Prostate gland (tissue), 2 donors: ENCODE data around the gene NIP7. TPM values are rescaled to one million over a fixed set of nuclear protein-coding genes. Genes with fewer than 3 reads are reported as not detected.

Experiments used
- DNase-seq: peaks from one replicate; pipeline ENCODE4 v3.0.0-alpha.2; 2019; ENCODE audit warnings: low spot score
- H3K27ac ChIP-seq, 2 donors: fragments of 200-600 bp; sonication (generic); 2 replicates each; pipeline ENCODE4 v1.5.1; 2017 to 2019
- H3K27me3 ChIP-seq: fragments of 200-600 bp; sonication (generic); replicated peaks from 2 replicates; pipeline ENCODE4 v1.5.1; 2019; ENCODE audit not compliant: insufficient read depth
- H3K36me3 ChIP-seq, 2 donors: fragments of 200-600 bp; sonication (generic); 1 replicate in 1 of 2; 2 replicates in 1 of 2; pipeline versions ENCODE4 v1.5.1 to v1.8.1; 2017 to 2019
- H3K4me1 ChIP-seq: fragments of 200-600 bp; sonication (generic); replicated peaks from 2 replicates; pipeline ENCODE4 v1.5.1; 2019
- H3K4me3 ChIP-seq, 2 donors: fragments of 200-600 bp; sonication (generic); 2 replicates each; pipeline ENCODE4 v1.5.1; 2017 to 2019
- H3K9me3 ChIP-seq: fragments of 200-600 bp; sonication (generic); 2 replicates; pipeline ENCODE4 v1.5.1; 2017
- POLR2A ChIP-seq: fragments of 450-650 bp; IDR thresholded peaks from one replicate; pipeline ENCODE4 v1.6.1; 2016; ENCODE audit warnings: antibody characterized with exemption, mild to moderate bottlenecking
- POLR2AphosphoS5 ChIP-seq: sonication (generic); formaldehyde crosslinking; IDR thresholded peaks from one replicate; pipeline ENCODE4 v1.6.1; 2017; ENCODE audit warnings: antibody characterized with exemption
- WGBS: methylation state at CpG from one replicate; pipeline ENCODE4 v1.1.5; 2018; 5-methylcytosine and 5-hydroxymethylcytosine counted together
- intact Hi-C: fragments of 100-400 bp; cut with DNase I; formaldehyde crosslinking; loops from one replicate; pipeline ENCODE4 v1.14.2; 2022
- total RNA-seq, 2 donors: library from RNA; depleted of rRNA; stranded (reverse); fragments of >200 nt; gene quantifications; one replicate each; pipeline ENCODE4 v1.1.0, GENCODE V29; 2016
- TF ChIP-seq, protein P1 (sequence below), 4 experiments: fragments of 200-600 bp in 2 of 4; fragments of 450-650 bp in 2 of 4; sonication (generic) in 2 of 4; IDR thresholded peaks; 1 replicate in 3 of 4; 2 replicates in 1 of 4; pipeline ENCODE4 v1.5.1; 2016 to 2019; ENCODE audit warnings: antibody characterized with exemption in 4 of 4, mild to moderate bottlenecking in 2 of 4, moderate library complexity in 2 of 4

The NIP7 gene
- total RNA-seq, 2 donors from 2014 or later, result 11.2 to 19.4 TPM

DNA sequence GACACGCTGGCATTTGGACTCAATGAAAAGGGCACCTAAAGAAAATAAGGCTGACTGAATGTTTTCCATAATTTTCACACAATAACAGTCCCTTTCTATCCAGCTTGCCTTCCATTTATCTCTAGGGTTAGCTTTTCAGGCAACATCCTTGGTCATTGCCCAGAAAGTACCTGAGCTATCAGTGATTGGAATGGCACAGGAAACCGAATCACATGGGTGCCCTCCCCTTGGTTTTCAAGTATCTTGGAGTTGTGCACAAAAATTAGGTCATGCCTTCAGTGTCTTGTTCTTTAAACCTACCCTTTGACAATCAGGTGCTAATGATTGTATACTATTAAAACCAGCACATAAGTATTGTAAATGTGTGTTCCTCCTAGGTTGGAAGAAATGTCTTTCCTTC lies 31.7 kb upstream of the NIP7 start:
- H3K9me3 ChIP-seq, result no peaks in the 10 kb centered on the region
- H3K36me3 ChIP-seq, result no peaks in the 10 kb centered on the region
- WGBS, result 93% methylated on average over 2 of the region's 2 CpGs
- intact Hi-C loops, result no loop called here
- H3K4me3 ChIP-seq, result no peak overlapping the region
- DNase-seq, result no peak
- TF ChIP-seq POLR2AphosphoS5 (no peak), POLR2A (no peak)
- TF ChIP-seq, protein P1, sequence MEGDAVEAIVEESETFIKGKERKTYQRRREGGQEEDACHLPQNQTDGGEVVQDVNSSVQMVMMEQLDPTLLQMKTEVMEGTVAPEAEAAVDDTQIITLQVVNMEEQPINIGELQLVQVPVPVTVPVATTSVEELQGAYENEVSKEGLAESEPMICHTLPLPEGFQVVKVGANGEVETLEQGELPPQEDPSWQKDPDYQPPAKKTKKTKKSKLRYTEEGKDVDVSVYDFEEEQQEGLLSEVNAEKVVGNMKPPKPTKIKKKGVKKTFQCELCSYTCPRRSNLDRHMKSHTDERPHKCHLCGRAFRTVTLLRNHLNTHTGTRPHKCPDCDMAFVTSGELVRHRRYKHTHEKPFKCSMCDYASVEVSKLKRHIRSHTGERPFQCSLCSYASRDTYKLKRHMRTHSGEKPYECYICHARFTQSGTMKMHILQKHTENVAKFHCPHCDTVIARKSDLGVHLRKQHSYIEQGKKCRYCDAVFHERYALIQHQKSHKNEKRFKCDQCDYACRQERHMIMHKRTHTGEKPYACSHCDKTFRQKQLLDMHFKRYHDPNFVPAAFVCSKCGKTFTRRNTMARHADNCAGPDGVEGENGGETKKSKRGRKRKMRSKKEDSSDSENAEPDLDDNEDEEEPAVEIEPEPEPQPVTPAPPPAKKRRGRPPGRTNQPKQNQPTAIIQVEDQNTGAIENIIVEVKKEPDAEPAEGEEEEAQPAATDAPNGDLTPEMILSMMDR (IDR thresholded peaks at IDR 0.05), result no peak
- peaks cover 4% of the 10 kb centered on the region for H3K4me1 ChIP-seq
- no peaks in the 10 kb centered on the region for H3K27me3 ChIP-seq
- no peak overlapping the region for H3K27ac ChIP-seq

DNA sequence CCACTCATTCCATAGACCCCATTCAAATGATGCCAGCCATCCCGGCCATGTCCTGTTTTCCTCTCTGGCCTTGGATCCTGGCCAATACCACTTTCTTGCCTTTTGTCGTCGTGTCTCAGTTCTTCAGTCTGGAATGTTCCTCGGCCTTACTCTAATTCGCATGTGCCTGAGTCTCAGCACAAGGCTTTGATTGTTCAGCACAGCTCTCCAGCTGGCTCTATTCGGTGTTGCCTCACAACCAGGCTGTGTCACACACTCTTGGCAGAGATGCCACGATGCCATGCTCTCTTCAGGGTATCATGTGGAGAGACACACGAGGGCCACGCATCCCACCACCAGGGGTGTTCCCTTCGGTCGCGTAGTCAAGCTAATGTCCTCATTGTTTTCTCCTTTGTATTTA lies 30.3 kb upstream of the NIP7 start:
- DNase-seq, result no peak
- Histone ChIP-seq H3K9me3 (no peaks in the 10 kb centered on the region), H3K27ac (no peak overlapping the region), H3K4me1 (peaks cover 4% of the 10 kb centered on the region), H3K27me3 (no peaks in the 10 kb centered on the region), H3K4me3 (no peak overlapping the region), H3K36me3 (no peaks in the 10 kb centered on the region)
- TF ChIP-seq, protein P1 (IDR thresholded peaks at IDR 0.05), result no peak
- TF ChIP-seq POLR2A, result no peak
- no peak for TF ChIP-seq POLR2AphosphoS5
- intact Hi-C loops, result no loop called here
- WGBS, result 71% methylated on average over 12 of the region's 12 CpGs

DNA sequence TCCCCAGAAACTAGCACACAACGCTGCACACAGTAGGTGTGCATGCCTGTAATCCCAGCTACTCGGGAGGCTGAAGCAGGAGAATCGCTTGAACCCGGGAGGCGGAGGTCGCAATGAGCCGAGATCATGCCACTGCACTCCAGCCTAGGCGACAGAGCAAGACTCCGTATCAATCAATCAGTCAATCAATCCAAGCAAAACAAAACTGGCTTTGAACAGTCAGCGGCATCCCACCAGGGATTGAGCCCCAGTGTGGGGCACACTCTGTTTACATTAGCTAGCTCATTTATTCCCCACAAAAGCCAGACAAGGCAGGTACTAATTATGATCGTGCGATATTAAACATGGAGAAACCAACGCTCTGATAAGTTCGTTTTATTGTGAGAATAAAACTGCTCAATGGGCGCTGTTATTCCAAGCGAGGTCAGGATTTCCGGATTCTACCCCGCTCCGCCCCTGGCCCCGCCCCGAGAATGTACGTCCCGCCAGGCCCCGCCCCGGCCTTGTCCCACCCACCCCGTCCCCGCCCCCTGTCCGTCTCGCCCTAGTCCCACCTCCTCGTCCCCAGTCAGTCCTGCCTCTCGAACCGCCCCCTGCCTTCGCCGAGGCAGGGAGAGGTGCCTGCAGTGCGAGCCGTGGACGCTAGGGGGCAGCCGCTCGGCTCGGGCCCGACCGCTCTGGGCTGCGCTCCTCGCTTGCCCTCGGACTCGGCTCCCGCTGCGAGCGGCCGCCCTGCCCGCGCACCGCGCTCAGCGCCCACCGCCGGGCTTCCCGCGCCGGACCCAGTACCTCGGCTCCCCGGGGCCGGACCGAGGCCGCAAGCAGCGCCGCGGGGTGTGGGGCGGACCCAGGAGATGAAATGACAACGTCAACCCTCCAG lies 28.7 kb upstream of the NIP7 start, which contains the start of gene VPS4A:
Gene VPS4A (plus strand): TSS at position 698 of the 880 bp plus-strand sequence. CDS start 162 bp downstream, at position 860.
- Histone ChIP-seq H3K36me3 (peaks cover 0 to under 1% of the 10 kb centered on the region in 2 donors), H3K27me3 (no peaks in the 10 kb centered on the region), H3K4me1 (peaks cover 4% of the 10 kb centered on the region), H3K4me3 (peak within 1 kb of the TSS; percentile 73 to 88), H3K9me3 (no peaks in the 10 kb centered on the region), H3K27ac (peak within 1 kb of the TSS; percentile 80 to 90)
- DNase-seq, result peak; percentile 95
- WGBS, result 32% methylated on average over 19 of the region's 70 CpGs
- TF ChIP-seq POLR2AphosphoS5 (peak; percentile 63), POLR2A (peak; percentile 50)
- TF ChIP-seq, protein P1 (IDR thresholded peaks at IDR 0.05), result peak; percentile 94 to 97 (median 95)
- intact Hi-C loops, result no loop called here

DNA sequence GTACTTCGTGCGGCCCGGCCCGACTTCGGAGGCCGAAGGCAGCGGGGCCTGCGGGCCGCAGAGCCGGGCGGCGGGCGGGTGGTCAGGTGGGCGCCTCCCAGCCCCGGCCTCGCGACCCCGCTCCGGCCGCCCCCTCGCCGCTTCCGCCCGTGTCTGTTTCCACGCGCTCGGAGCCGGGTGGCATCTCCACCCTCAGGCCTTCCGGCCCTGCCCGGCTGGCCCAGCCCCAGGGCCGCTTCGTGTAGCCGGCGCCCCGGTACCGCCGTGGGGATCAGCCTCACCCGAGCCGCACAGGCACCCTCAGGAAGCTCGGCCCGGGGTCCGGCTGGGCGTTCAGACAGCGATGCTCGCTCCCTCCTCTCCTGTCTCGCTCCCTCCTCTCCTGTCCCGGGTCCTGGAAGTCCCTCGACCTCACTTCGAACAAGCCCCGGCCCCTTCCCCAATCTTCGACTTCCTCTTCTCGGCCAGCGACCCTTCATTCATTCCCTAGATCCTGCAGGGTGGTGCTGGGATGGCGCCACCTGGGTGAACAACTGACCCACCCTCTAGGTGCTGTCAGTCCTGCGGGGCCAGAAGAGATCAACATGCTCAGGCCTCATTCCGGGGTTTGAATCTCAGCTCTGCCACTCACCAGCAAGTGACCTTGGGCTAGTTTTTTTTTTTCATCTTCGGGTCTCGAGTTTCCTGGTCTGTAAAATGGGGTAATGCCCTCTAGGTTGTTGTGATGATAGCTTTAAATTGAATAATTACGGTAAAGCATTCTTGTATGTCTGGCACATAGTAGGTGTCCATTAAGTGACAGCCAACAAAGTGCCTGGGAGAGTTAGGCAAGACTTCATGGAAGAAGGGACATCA lies 27.8 kb upstream of the NIP7 start:
- Histone ChIP-seq H3K36me3 (peaks cover 6 to 9% of the 10 kb centered on the region in 2 donors), H3K9me3 (no peaks in the 10 kb centered on the region), H3K27me3 (no peaks in the 10 kb centered on the region), H3K27ac (peak overlapping the region; percentile 62 to 90), H3K4me1 (peaks cover 4% of the 10 kb centered on the region), H3K4me3 (peak overlapping the region; percentile 73 to 88)
- DNase-seq, result no peak
- intact Hi-C loops, result no loop called here
- TF ChIP-seq POLR2AphosphoS5, result no peak
- peak; percentile 1 for TF ChIP-seq POLR2A
- TF ChIP-seq, protein P1 (IDR thresholded peaks at IDR 0.05), result no peak
- WGBS, result 2% methylated on average over 40 of the region's 59 CpGs
